HEK293 (cell line): Measurements from ENCODE around the gene NMNAT3.
A peak's percentile ranks its signal among the peaks of the same experiment; 100 is the strongest.

Experiments
- GLIS1 ChIP-seq: fragments of 450-650 bp; formaldehyde crosslinking; IDR thresholded peaks from 2 replicates; pipeline ENCODE4 v1.5.1; 2016; ENCODE audit warnings: missing biosample characterization, missing genetic modification characterization
- GLIS2 ChIP-seq: fragments of 450-650 bp; formaldehyde crosslinking; IDR thresholded peaks from 2 replicates; pipeline ENCODE4 v1.5.1; 2016; ENCODE audit warnings: missing biosample characterization, missing genetic modification characterization
- KLF1 ChIP-seq: fragments of 450-650 bp; formaldehyde crosslinking; IDR thresholded peaks from 2 replicates; pipeline ENCODE4 v1.5.1; 2016; ENCODE audit warnings: missing biosample characterization, missing genetic modification characterization
- KLF16 ChIP-seq: fragments of 450-650 bp; formaldehyde crosslinking; IDR thresholded peaks from 2 replicates; pipeline ENCODE4 v1.5.1; 2017; ENCODE audit warnings: missing biosample characterization, missing genetic modification characterization
- PBX3 ChIP-seq: sonication (generic); formaldehyde crosslinking; IDR thresholded peaks from 2 replicates; pipeline ENCODE4 v1.8.1; 2022; ENCODE audit warnings: mild to moderate bottlenecking, moderate library complexity, missing genetic modification reagents
- PRDM10 ChIP-seq: fragments of 450-650 bp; formaldehyde crosslinking; IDR thresholded peaks from 2 replicates; pipeline ENCODE4 v1.5.1; 2016; ENCODE audit warnings: missing biosample characterization, missing genetic modification characterization
- ZBTB1 ChIP-seq: fragments of 450-650 bp; formaldehyde crosslinking; IDR thresholded peaks from 2 replicates; pipeline ENCODE4 v1.5.1; 2016; ENCODE audit warnings: missing biosample characterization, missing genetic modification characterization
- ZBTB10 ChIP-seq: fragments of 450-650 bp; formaldehyde crosslinking; IDR thresholded peaks from 2 replicates; pipeline ENCODE4 v1.5.1; 2016; ENCODE audit warnings: missing biosample characterization, missing genetic modification characterization
- ZIC2 ChIP-seq: fragments of 450-650 bp; formaldehyde crosslinking; IDR thresholded peaks from 2 replicates; pipeline ENCODE4 v1.5.1; 2016; ENCODE audit warnings: missing biosample characterization, missing genetic modification characterization
- ZNF133 ChIP-seq: fragments of 450-650 bp; formaldehyde crosslinking; IDR thresholded peaks from 2 replicates; pipeline ENCODE4 v1.5.1; 2016; ENCODE audit warnings: missing biosample characterization, missing genetic modification characterization
- ZNF19 ChIP-seq: fragments of 450-650 bp; formaldehyde crosslinking; IDR thresholded peaks from 2 replicates; pipeline ENCODE4; 2016; ENCODE audit warnings: missing biosample characterization, missing genetic modification characterization, low read depth
- ZNF202 ChIP-seq: fragments of 450-650 bp; formaldehyde crosslinking; IDR thresholded peaks from 2 replicates; pipeline ENCODE4 v1.5.1; 2016; ENCODE audit warnings: missing biosample characterization, missing genetic modification characterization, borderline replicate concordance
- ZNF266 ChIP-seq: fragments of 450-650 bp; formaldehyde crosslinking; IDR thresholded peaks from 2 replicates; pipeline ENCODE4 v1.5.1; 2016; ENCODE audit warnings: missing biosample characterization, missing genetic modification characterization, low read depth
- ZNF274 ChIP-seq, 2 experiments: fragments of 200-500 bp in 1 of 2; fragments of 450-650 bp in 1 of 2; sonication (Bioruptor generic) in 1 of 2; formaldehyde crosslinking in 1 of 2; IDR thresholded peaks; 2 replicates each; pipeline versions ENCODE4 v1.5.1 to v1.6.1; 2014 to 2016; ENCODE audit warnings: borderline replicate concordance in 1 of 2, inconsistent platforms in 1 of 2, low read length in 1 of 2, missing biosample characterization in 1 of 2, missing genetic modification characterization in 1 of 2
- ZNF280C ChIP-seq: fragments of 450-650 bp; formaldehyde crosslinking; IDR thresholded peaks from 2 replicates; pipeline ENCODE4 v1.5.1; 2016; ENCODE audit warnings: missing biosample characterization, missing genetic modification characterization
- ZNF311 ChIP-seq: fragments of 450-650 bp; formaldehyde crosslinking; IDR thresholded peaks from 2 replicates; pipeline ENCODE4 v1.5.1; 2017; ENCODE audit warnings: missing biosample characterization, missing genetic modification characterization, borderline replicate concordance
- ZNF335 ChIP-seq: fragments of 450-650 bp; formaldehyde crosslinking; conservative IDR thresholded peaks from 2 replicates; pipeline ENCODE4 v1.5.1; 2016; ENCODE audit warnings: missing biosample characterization, missing genetic modification characterization
- ZNF48 ChIP-seq: fragments of 450-650 bp; formaldehyde crosslinking; IDR thresholded peaks from 2 replicates; pipeline ENCODE4 v1.5.1; 2016; ENCODE audit warnings: missing biosample characterization, missing genetic modification characterization
- ZNF555 ChIP-seq: fragments of 450-650 bp; formaldehyde crosslinking; conservative IDR thresholded peaks from 2 replicates; pipeline ENCODE4 v1.5.1; 2017; ENCODE audit warnings: missing biosample characterization, mild to moderate bottlenecking, missing genetic modification characterization, inconsistent platforms
- ZNF561 ChIP-seq: fragments of 450-650 bp; IDR thresholded peaks from 2 replicates; pipeline ENCODE4 v1.5.1; 2018; ENCODE audit warnings: missing biosample characterization, missing genetic modification characterization, borderline replicate concordance
- ZNF600 ChIP-seq: fragments of 450-650 bp; formaldehyde crosslinking; IDR thresholded peaks from 2 replicates; pipeline ENCODE4 v1.5.1; 2016; ENCODE audit warnings: missing biosample characterization, missing genetic modification characterization
- ZNF624 ChIP-seq: fragments of 450-650 bp; formaldehyde crosslinking; IDR thresholded peaks from 2 replicates; pipeline ENCODE4 v1.5.1; 2017; ENCODE audit warnings: missing biosample characterization, missing genetic modification characterization
- ZNF664 ChIP-seq: fragments of 450-650 bp; formaldehyde crosslinking; IDR thresholded peaks from 2 replicates; pipeline ENCODE4 v1.5.1; 2016; ENCODE audit warnings: missing biosample characterization, missing genetic modification characterization
- ZNF701 ChIP-seq: fragments of 450-650 bp; formaldehyde crosslinking; IDR thresholded peaks from 2 replicates; pipeline ENCODE4 v1.5.1; 2016; ENCODE audit warnings: missing biosample characterization, missing genetic modification characterization
- ZNF747 ChIP-seq: fragments of 450-650 bp; formaldehyde crosslinking; IDR thresholded peaks from 2 replicates; pipeline ENCODE4 v1.5.1; 2016; ENCODE audit warnings: missing biosample characterization, missing genetic modification characterization
- ZNF777 ChIP-seq: fragments of 450-650 bp; formaldehyde crosslinking; IDR thresholded peaks from 2 replicates; pipeline ENCODE4 v1.5.1; 2017; ENCODE audit warnings: missing biosample characterization, missing genetic modification characterization, borderline replicate concordance
- ZNF791 ChIP-seq: fragments of 450-650 bp; formaldehyde crosslinking; IDR thresholded peaks from 2 replicates; pipeline ENCODE4 v1.5.1; 2016; ENCODE audit warnings: missing biosample characterization, missing genetic modification characterization
- ZSCAN18 ChIP-seq: fragments of 450-650 bp; formaldehyde crosslinking; IDR thresholded peaks from 2 replicates; pipeline ENCODE4 v1.5.1; 2016; ENCODE audit warnings: missing biosample characterization, missing genetic modification characterization
- ZSCAN23 ChIP-seq: fragments of 450-650 bp; formaldehyde crosslinking; IDR thresholded peaks from 2 replicates; pipeline ENCODE4 v1.5.1; 2016; ENCODE audit warnings: missing biosample characterization, missing genetic modification characterization
- ZXDB ChIP-seq: fragments of 450-650 bp; formaldehyde crosslinking; IDR thresholded peaks from 2 replicates; pipeline ENCODE4 v1.5.1; 2016; ENCODE audit warnings: missing biosample characterization, missing genetic modification characterization

Gene NMNAT3

GRCh38 chr3:139537361-139537760 is 140.4 kb downstream of the NMNAT3 start (continued):
- TF ChIP-seq ZNF133 (tag by site-specific recombination), result no peak
- no peak for TF ChIP-seq ZSCAN23 (tag by site-specific recombination)
- TF ChIP-seq ZNF311 (tag by site-specific recombination), result no peak
- TF ChIP-seq ZIC2 (tag by site-specific recombination), result no peak
- no peak for TF ChIP-seq ZBTB1
- no peak for TF ChIP-seq ZNF701 (tag by site-specific recombination)
- no peak for TF ChIP-seq ZNF624 (tag by site-specific recombination)
- TF ChIP-seq PBX3 (CRISPR knock-in tag), result no peak
- no peak for TF ChIP-seq ZBTB10 (tag by site-specific recombination)
- TF ChIP-seq ZXDB (tag by site-specific recombination), result no peak
- 0 out of 2 replicates have a peak, but pooled peaks have one; percentile 22 for TF ChIP-seq GLIS2 (tag by site-specific recombination)
- TF ChIP-seq ZNF664 (tag by site-specific recombination), result no peak
- no peak for TF ChIP-seq ZSCAN18 (tag by site-specific recombination)
- TF ChIP-seq ZNF777 (tag by site-specific recombination), result no peak
- TF ChIP-seq ZNF274 (IDR thresholded peaks at IDR 0.05; ENCODE audit: low read length), result no peak
- no peak for TF ChIP-seq ZNF274 (tag by site-specific recombination; IDR thresholded peaks at IDR 0.05; ENCODE audit: borderline replicate concordance)
- no peak for TF ChIP-seq KLF16
- no peak for TF ChIP-seq ZNF19 (tag by site-specific recombination)
- no peak for TF ChIP-seq ZNF48 (tag by site-specific recombination)
- TF ChIP-seq GLIS1 (tag by site-specific recombination), result 0 out of 2 replicates have a peak, but pooled peaks have one; percentile 11
- no peak for TF ChIP-seq PRDM10 (tag by site-specific recombination)
- TF ChIP-seq ZNF280C, result no peak
- TF ChIP-seq ZNF600, result peak; percentile 78
- TF ChIP-seq ZNF747, result no peak
- TF ChIP-seq ZNF561 (tag by site-specific recombination), result no peak
- no peak; the same call in 1 of the 2 replicates for TF ChIP-seq ZNF335 (tag by site-specific recombination)
- no peak for TF ChIP-seq ZNF266 (tag by site-specific recombination)
- TF ChIP-seq ZNF202 (tag by site-specific recombination), result no peak
- no peak for TF ChIP-seq ZNF555
- TF ChIP-seq KLF1 (tag by site-specific recombination), result no peak
- peak; percentile 99 for TF ChIP-seq ZNF791 (tag by site-specific recombination)
